ENCODE results near the gene PPP1R13B.

The PPP1R13B gene

GRCh38 chr14:103709814-103710213 is 137.6 kb downstream of the PPP1R13B start:
- DNase-seq: no peak

- DNase-seq: no peak
Observed at GRCh38 chr14:103708750-103709187, 138.6 kb downstream of the PPP1R13B start.

GRCh38 chr14:103707329-103708263 is 139.8 kb downstream of the PPP1R13B start:
- no peak for DNase-seq

GRCh38 chr14:103706551-103707328 is 140.6 kb downstream of the PPP1R13B start:
- no peak for DNase-seq

GRCh38 chr14:103705504-103706284 is 141.7 kb downstream of the PPP1R13B start:
- no peak for DNase-seq

- DNase-seq: no peak
Observed at GRCh38 chr14:103705118-103705503, 142.3 kb downstream of the PPP1R13B start.

- DNase-seq: no peak
Observed at GRCh38 chr14:103704708-103705107, 142.7 kb downstream of the PPP1R13B start.

GRCh38 chr14:103703433-103704385 is 143.7 kb downstream of the PPP1R13B start:
- DNase-seq: no peak

GRCh38 chr14:103702497-103703432 is 144.6 kb downstream of the PPP1R13B start:
- peak; percentile 36 for DNase-seq

GRCh38 chr14:103702095-103702494 is 145.3 kb downstream of the PPP1R13B start:
- DNase-seq: no peak

GRCh38 chr14:103700753-103701490 is 146.5 kb downstream of the PPP1R13B start:
- DNase-seq: no peak

- no peak for DNase-seq
Observed at GRCh38 chr14:103699901-103700752, 147.2 kb downstream of the PPP1R13B start.

GRCh38 chr14:103699261-103699661 is 148.1 kb downstream of the PPP1R13B start:
- no peak for DNase-seq

GRCh38 chr14:103698380-103699260 is 148.8 kb downstream of the PPP1R13B start:
- DNase-seq: no peak

GRCh38 chr14:103697603-103698379 is 149.6 kb downstream of the PPP1R13B start:
- no peak for DNase-seq

GRCh38 chr14:103697206-103697602 is 150.2 kb downstream of the PPP1R13B start:
- no peak for DNase-seq

Data from DMS 273 treated with DMSO at 0.1 percent for 48 hours (cell line).